DMS53 (cell line): ENCODE results near the gene SH3PXD2A.

Experiments used
- DNase-seq: peaks from one replicate; lab custom pipeline; 2025; lab: John Stamatoyannopoulos, UW

The SH3PXD2A gene

DNA sequence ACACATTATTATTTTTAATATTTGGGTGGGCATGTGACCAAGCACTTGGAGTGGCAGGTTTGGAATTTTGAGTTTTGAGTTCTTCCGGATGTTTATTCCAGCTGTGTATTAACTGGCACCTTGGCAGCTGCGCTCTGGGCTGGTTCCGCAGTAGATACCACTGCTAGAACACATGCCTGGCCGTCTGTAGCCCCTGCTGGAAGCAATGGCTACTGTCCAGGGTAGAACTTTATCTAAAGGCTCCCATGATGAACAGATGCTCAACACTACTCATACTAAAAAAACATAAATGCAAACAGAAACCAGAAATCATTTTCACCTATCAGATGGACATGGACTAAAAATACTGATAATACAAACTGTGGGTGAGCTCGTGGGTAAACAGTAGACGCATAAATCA lies 19.4 kb upstream of the SH3PXD2A start:
- no peak for DNase-seq

DNA sequence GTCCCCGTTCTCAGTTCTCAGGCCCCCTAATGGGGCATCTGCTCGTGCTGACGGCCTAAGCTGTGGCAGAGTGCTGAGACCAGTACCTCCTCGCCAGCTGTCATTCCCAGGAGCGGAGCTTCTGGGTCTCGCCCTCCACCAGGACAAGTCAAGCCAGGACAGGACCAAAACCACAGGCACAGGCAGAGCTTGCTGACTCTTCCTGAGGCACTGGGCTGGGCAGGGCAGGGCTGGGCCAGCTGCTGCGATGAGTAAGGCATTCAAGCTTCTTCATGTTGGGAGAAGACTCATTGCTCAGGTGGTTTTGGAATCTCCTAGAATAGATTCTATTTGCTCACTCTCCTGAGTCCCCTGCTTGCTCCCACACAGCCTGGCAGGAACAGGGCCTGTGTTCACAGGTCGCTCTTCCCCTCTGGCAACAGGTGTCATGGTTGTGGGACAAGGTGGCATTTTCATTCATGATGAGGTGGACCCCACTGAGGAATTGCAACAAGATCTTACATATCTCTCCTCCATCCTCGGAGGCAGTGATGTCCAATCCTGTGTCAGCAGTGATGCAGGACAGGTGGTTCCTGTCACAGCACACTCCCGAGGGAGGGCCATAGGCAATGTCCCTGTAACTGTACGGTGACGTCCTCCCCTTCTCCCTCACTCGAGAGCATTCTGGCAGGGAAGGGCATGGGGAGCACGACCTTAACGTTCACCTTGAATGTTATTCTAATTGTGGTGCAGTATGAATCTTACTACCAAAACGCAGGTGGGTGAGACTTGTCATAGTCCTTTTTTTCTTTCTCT lies 17.0 kb upstream of the SH3PXD2A start:
- DNase-seq: no peak

DNA sequence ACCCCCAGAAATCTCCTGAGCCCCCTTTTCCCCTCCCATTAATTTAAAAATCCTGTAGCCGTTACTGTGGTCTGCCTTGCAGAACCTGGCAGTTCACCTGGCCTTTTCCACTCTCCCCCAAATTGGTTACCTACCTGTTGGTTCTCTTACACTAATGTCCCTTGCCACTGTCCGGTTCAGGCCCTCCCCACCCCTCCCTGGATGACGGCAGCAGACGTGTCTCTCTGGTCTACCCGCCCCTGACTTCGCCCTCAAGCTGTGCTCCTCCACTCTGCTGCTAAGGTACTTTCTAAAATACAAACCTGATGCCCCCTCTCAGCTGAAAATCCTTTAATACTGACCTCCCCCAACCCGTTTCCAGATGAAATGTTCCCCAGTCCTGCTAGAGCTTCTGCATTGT lies 15.6 kb upstream of the SH3PXD2A start:
- no peak for DNase-seq

DNA sequence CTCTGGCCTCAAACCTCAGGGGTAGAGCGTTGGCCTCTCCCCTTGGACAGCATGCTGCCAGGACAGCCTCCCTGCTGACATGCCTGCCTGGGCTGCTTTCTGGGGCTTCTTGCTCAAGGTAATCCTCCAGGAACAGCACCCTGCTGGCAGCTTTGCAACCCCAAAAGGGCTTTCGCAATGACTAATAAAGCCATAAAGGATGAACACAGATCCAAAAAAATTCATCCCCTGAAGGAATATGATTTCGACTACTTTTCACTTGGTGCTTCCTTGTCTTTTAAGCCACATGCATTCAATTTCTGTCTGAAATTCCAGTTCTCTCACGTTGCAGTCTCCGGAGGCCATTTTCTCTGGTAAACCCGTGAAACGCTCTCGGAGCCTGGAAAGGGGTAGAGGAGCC lies 15.1 kb upstream of the SH3PXD2A start:
- no peak for DNase-seq

DNA sequence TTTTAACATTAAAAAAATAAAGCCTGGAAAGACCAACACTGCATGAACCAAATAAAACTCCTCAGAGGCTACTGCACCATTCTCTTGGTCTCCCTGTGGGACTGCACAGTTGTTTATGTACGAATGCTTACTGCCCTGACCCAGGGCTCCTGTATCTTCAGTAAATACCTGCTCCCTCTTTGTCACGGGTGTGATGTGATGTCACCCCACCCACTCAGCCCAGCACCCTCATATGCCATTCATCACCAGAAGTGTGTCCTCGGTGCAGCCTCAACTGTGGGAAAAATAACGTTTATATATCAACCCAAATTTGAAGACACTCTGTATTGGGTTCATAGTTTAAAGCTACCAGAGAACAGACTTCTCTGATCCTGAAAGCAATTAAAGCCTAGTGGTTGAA lies 14.0 kb upstream of the SH3PXD2A start:
- no peak for DNase-seq

DNA sequence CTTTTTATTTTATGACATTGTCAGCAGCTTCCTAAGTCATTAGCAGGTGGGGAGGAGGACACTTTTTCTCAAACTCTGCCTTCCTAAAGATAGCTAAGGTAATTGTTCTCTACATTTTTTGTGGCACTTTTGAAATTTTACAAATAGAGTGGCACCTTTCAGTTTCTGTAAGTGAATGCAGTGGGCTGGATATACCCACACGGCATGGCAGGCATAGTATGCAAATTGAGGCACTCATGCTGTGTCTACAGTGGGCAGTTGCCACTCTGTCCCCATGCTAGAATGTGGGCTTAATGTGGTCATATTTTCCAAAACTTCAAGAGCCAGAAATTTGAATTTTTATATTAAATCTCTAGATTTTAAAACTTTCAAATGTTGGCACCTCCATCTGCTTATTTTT lies 12.8 kb upstream of the SH3PXD2A start:
- no peak for DNase-seq

DNA sequence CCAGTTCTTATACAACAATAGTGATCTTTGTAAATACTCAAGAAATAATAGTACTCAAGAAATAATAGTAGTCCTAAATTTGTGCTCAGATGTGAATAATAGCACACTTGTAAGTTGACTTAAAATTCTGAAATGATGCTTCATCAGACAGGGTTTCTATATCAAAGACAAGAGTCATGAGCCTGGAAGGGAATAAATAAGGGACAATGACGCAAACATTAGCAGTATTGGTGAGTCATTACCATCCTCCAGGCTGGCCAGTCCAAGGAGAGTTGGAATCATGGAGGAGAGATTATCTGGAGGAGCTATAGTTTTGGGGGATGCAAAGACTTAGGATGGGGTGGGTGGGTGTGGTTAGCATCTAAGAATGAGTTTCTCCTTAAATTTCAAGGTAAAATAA lies 6.1 kb upstream of the SH3PXD2A start:
- peak; percentile 10 for DNase-seq

DNA sequence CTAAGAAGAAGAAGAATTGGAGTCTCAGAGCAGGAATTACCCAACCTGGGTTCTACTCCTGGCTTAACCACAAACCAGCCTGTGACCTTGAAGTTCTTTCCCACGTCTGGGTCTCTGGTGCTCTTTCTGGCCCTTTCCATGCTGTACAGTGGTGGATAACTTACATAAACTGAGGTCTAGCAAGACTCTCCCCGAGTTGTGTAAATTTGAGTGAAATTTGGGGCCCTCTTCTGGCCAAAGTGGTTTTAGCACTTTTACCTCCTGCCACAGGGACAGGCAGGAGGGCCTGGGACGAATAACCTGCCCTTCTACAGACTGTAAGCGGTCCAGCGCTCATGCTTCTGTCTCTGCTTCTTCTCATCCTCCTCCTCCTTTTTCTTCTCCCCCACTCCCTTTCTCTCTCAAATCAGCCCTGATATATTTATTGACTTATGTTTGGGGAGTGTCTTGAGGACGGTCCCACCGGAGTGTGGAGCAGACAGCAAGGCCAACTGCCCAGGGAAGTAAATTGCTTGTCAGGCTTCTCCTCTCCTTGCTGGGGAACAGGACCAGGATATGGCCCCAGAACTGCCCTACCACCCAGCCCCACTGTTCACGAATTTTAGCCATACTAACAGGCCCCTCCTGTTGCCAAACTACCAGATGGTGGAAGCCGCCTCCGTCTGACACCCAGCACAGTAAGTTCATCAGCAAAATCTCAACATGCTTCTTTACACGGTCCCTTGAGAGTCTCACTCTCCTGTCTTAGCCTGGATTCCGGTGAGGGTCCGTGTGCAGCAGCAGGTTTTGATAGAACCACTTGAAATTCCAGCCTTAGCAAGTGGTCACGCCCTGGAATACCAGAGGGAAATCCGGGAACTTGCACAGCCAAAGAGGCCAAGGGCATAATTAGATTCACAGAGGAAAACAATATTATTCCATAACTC lies 4.0 kb upstream of the SH3PXD2A start:
- peak; percentile 79 for DNase-seq

DNA sequence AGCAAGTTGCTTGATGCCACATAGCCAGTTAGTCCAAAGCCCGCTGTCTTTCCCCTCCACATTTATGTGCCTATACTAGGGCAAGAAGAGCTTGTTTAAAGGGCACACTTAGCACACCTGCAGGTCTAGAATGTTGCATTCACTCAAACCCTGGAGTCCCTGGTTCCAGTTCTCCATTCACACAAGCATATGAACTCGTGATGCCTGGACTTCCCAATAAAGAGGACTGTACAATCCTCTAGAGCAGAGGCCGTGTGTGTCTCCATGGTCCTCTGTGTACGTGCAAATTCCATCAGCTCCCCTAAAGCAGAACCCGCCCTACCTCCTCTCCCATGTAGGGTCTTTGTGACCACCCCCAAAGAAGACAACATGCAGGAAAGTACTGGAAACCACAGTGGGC lies 3.0 kb upstream of the SH3PXD2A start:
- DNase-seq: no peak

DNA sequence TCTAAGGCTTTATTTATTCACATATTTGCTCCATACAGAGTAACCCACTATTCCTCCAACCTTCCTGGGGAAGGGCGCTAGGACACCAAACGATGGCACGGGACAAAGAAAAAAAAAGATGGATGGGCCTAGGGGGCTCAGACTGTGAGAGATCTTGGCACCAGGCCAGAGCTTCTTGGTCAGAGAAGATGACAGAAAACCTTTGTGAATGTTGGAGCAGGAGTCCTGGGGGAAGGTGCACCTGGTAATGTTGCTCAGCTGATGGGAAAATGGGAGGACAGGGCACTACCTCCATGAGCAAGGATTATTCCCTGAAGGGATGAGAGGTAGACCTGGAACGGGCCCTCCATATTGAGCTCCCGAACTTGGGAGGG lies 1.4 kb upstream of the SH3PXD2A start:
- DNase-seq: peak; percentile 14

DNA sequence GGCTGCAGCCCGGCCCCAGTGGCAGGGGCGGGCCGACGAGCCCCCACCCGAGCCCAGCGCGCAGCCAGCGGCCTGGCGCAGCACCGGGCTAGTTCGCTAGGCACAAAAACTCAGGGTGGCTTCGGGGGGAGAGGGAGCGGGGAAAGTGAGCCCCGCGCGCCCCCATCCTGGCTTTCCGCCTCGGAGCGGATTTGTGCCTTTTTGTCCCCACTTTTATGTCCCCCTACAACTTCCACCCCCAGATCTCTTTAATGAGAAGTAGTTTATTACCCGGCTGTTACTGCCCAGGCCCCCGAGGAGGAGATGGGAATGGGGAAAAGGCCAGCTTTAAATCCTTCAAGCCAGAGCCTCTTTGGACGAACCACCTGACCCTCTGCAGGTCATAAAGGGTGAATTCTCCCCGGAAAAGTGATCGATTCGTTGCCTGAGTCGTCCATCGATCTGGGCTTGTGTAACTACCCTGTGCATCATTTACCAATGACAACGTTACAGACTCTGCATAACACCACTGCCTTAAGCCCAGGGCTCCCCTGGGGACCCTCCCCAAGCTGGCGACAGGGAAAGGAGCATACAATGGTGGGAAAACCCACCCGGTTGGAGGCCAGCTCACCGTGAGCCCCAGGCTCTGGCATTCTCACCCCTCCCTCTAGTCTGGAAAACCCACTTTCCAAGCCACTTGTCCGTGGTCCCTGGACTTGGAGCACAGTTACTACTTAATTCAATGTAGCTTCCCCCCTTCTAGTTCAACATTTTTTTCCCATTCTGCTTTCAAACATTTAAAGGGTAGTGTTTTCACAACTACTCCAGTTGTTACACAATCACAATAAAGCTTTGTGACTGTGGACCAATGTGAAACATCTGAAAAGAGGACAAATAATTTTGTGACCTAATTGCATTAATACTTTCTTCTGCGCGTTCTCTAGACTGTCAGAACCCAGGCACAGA lies 748 bp upstream of the SH3PXD2A start:
- peak; percentile 36 for DNase-seq

DNA sequence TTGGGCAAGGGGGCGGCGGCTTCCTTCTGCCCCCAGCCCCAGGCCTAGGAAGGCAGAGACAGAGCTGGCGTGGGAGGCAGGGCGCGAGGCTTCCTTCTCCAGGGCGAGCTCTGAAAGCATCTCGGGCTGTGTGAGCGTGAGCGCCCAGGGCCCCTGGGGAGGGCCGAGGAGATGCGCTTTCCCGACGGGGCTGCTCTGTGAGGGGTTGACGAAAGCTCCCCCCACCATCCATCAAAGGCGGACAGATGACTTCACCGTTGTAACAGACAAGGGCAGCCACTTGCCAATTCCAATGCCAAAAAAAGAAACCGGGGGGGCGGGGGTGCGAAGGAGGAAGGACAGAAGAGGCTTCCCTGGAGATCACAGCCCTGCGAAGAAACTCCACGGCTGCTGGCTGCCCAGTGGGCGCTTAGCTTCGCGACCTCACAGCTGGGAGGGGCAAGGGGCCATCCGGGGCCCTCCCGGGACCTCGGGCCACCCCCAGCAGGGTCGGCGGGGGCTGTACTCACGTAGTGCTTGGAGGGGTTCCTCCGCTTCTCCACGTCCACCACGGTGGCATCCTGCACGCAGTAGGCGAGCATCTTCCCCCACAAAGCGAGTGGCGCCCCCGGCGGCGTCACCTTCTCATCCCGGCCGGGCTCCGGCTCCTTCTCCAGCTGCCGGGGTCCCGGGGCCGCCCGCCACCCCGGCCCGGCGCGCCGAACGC lies 537 bp downstream of the SH3PXD2A start:
- peak; percentile 64 for DNase-seq

DNA sequence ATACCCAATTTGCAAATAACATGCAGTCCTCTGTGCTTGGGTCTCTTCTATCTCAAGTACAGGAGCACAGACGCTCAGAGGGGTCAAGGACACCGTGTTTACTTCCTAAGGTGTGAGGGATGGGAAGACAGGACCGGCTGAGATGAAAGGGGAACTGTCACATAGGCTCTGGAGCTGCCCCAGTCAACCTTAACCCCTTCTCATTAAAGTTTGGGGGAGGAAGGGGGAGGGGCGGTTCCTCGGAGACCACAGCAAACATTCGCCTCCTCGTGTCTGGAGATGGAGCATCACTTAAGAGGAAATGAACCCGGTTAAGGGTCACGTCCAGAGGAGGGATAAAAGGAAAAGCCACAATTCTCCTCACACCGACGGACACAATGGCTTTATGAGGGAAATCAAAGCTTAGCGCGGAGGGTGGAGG lies 1.1 kb downstream of the SH3PXD2A start:
- DNase-seq: peak; percentile 59

DNA sequence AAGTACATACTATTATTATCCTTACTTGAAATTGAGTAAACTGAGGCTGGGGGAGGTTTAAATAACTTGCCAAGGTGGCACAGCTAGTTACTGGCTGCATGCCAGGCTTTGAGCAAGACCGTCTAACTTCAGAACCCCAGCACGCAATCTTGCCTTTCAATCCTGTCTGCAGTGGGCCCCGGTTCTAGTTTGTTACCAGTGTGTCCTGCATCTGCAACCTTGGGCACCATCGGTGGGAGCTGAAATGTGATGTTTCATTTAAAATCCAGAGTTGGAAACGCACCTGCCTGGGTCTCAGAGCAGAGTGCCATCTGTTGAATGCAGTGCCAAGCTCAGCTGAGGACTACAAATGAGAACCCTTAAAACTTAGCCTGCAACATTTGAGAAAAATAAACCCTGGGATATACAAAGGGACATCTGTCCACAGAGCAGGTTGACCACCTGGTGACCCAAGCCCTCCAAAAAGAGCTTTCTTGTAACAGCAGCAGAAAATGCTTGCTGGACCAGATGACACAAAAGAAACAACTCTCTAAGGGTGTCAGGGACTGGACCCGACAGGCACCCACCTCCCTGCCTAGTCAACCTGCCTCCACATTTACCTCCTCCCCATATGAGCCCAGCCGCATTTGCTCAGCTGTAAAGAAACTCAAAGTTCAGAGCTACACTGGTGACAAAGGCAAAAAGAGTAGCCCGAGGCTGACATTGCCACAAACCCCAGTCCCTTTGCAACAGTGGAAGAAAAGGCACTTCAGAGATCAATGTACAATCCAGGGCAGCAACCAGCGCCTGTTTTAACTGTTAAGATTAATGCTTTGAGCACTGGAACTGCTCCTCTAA lies 1.7 kb downstream of the SH3PXD2A start:
- DNase-seq: peak; percentile 38

DNA sequence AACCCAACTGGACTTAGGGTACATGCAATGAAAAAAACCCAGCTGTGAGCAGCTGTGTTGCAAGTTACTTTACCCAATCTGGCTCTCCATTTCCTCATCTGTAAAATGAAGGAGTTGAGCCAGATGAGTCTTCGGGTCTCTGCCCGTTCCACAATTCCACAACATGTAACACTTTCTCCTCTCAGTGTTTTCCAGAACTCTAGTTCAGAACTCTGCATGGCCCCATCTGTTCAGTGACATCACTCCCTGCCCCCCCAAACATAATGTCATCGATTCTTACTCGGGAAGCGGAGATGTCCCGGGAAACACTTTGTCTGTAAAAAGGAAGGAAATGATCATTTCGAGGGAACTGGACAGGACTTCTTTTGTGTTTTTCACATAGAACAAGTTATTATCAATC lies 2.5 kb downstream of the SH3PXD2A start:
- no peak for DNase-seq

DNA sequence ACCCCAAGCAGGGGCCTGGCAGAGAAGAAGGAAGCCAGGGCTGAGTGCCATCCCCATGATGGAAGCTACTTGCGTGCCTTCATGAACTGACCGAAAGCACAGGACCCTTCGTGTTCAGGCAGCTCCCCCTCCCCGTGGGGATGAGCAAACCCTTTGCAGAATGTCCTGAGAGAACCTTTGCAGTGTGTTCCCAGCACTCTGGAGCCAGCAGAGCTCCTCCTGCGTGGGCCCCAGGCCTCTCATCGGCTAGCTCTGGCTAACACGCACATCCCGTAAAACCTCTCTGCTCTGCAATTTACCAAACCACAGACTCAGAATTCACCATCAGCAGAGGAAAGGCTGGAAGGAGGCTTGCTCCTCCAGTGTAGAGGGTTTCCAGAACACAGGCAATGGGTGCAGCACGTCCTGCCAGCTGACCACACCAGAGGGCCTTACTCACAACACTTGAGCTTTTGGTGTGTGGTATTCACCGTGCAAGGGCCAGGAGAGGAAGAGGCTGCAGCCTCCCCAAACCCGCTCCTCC lies 3.1 kb downstream of the SH3PXD2A start:
- DNase-seq: no peak

DNA sequence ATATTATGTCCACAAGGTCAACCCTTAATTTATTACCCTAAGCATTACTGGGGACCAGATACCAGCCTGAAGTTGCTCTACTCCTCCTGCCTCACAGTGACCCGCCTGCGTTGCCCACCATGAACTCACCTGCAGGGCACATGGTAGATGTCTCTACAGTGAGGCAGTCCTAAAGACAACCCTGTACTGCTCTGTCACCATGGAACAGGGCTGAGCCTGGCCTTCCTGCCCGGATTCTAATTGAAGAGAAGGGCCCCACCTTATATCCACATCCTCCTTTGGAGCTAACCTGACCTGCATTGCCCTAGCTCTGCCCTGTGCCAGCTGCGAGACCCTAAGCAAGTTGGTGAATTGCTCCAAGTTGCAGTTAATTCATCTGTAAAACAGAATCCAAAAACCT lies 4.1 kb downstream of the SH3PXD2A start:
- DNase-seq: no peak

DNA sequence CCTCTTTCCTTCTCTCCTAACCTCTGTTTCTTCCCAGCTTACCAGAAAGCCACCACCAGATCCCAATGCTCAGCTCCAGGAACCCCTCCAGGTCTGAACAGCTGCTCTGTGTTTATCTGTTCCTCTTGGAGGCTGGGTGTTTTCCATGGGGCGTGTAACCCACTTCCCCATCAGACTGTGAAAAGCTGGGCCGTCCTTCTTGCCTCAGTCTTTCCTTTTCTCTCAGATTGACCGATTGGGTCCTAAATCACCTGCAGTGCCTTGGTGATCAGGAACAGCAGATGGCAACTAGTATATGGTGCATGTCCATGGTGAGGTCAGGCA lies 4.8 kb downstream of the SH3PXD2A start:
- DNase-seq: no peak

DNA sequence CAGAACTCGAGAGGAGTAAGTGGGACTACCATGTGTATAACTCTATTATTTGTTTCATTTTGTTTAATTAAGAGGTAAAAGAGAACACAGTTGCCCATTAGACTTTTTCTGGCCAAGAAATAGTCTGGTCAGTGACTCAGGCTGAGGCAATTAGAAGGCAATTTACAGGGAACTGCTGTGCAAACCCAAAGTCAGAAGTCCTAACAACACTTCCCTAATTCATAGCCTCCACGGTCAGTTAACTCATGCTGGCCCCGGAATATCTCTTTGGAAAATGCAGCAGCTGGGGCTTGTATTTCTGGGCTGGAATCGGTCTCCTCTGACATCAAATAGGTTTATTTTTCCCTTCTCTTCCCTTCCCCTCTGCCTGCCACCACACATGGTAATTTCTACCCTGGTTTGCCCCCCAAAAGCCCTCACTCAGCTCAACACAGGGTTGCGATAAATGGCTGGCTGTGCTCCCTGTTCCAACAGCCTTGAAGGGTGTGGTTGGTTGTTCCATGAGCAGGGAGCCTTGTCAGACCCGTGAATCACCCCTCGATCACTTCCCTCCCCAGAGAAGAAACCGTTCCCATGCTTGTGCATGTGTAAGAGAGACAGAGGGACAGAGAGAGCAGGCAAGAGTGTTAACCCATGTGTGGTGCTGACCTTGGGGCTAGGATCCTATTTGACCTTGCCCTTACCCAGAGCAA lies 5.3 kb downstream of the SH3PXD2A start:
- DNase-seq: no peak
